ELF-1 (cell line): ENCODE data around the gene MCF2L2.
A peak's percentile ranks its signal among the peaks of the same experiment; 100 is the strongest.
"Not testable (repeated sequence)": the region's sequence is repeated elsewhere in the genome, so short reads cannot be mapped to it uniquely, and the experiment has no call there.

ENCODE experiments used
- DNase-seq: peaks from one replicate; pipeline ENCODE4 v3.0.0-alpha.2; 2016; ENCODE audit warnings: low read depth, low spot score

The MCF2L2 gene

GRCh38 chr3:183172051-183172639 is 256.3 kb downstream of the MCF2L2 start:
- no peak for DNase-seq

- not testable (repeated sequence) for DNase-seq
These were observed 260.4 kb downstream of the MCF2L2 start for GRCh38 chr3:183167975-183168374.

- peak; percentile 36 for DNase-seq
These were observed 264.9 kb downstream of the MCF2L2 start for GRCh38 chr3:183163563-183163962.

- DNase-seq = peak; percentile 70
These were observed 266.7 kb downstream of the MCF2L2 start for GRCh38 chr3:183161552-183162336.

GRCh38 chr3:183160616-183161015 is 267.8 kb downstream of the MCF2L2 start:
- no peak for DNase-seq

- DNase-seq = peak; percentile 30
These were observed 269.1 kb downstream of the MCF2L2 start for GRCh38 chr3:183159333-183159732.

- DNase-seq = no peak
These were observed 269.8 kb downstream of the MCF2L2 start for GRCh38 chr3:183158551-183159006.

GRCh38 chr3:183158113-183158512 is 270.3 kb downstream of the MCF2L2 start:
- DNase-seq = no peak

- DNase-seq = no peak
These were observed 272.2 kb downstream of the MCF2L2 start for GRCh38 chr3:183156266-183156665.

GRCh38 chr3:183155499-183155898 is 272.9 kb downstream of the MCF2L2 start:
- DNase-seq = no peak

GRCh38 chr3:183153210-183153950 is 275.0 kb downstream of the MCF2L2 start:
- DNase-seq = no peak

GRCh38 chr3:183151821-183152351 is 276.5 kb downstream of the MCF2L2 start:
- no peak for DNase-seq

- no peak for DNase-seq
These were observed 277.3 kb downstream of the MCF2L2 start for GRCh38 chr3:183151086-183151485.

- DNase-seq = no peak
These were observed 278.3 kb downstream of the MCF2L2 start for GRCh38 chr3:183149915-183150750.

GRCh38 chr3:183148056-183148455 is 280.4 kb downstream of the MCF2L2 start:
- no peak for DNase-seq

- DNase-seq = no peak
These were observed 284.1 kb downstream of the MCF2L2 start for GRCh38 chr3:183144363-183144762.

GRCh38 chr3:183142199-183142598 is 286.2 kb downstream of the MCF2L2 start:
- DNase-seq = peak; percentile 72

- no peak for DNase-seq
These were observed 293.6 kb downstream of the MCF2L2 start for GRCh38 chr3:183134844-183135243.

GRCh38 chr3:183132409-183132808 is 296.0 kb downstream of the MCF2L2 start:
- no peak for DNase-seq

GRCh38 chr3:183131735-183132134 is 296.7 kb downstream of the MCF2L2 start:
- DNase-seq = no peak

GRCh38 chr3:183131186-183131725 is 297.2 kb downstream of the MCF2L2 start:
- no peak for DNase-seq
